Measurements from ENCODE around the gene ARSB. TPM values are rescaled to one million over a fixed set of nuclear protein-coding genes. Genes with fewer than 3 reads are reported as not detected.

The ARSB gene
- total and polyA plus RNA-seq, 9 of the 15 experiments (the other 6 are each of a cell fraction or from before 2014, with no cell fraction given), result 0.52 to 4.6 (median 2.4) TPM

DNA sequence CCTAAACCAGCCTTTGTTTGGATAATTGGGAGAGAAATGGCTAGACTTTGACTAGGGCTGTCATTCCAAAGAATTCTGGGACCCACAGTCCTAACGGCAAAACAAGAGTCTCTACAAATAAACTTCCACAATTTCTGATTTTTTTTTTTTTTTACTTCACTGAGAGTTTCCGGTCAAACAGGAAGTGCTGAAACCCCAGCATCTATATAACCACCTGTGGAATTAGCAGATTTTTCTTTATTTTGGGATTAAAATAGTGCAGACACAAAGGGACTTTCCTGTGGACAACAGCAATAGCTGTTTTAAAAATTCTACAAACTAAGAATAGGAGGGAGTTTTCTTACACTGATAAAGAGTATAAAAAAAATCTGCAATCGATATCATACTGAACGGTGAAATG lies 157.4 kb downstream of the ARSB start:
- Histone ChIP-seq H3K27ac (ENCODE audit: extremely low read depth, low read depth, low read length) (no peak overlapping the region), H3K4me2 (ENCODE audit: insufficient read depth, low read length) (no peak overlapping the region), H3K9ac (ENCODE audit: insufficient read depth in 1 of 2, low read depth in 2 of 2, low read length in 2 of 2) (no peak overlapping the region), H3K4me1 (replicated peaks in 1 of 2; ENCODE audit: control insufficient read depth in 2 of 2, insufficient read depth in 2 of 2, low read length in 2 of 2) (no peaks in the 10 kb centered on the region), H3K4me3 (no peak overlapping the region), H3K9me3 (replicated peaks; ENCODE audit: control insufficient read depth, insufficient read depth, low read depth, low read length) (no peaks in the 10 kb centered on the region), H3K79me2 (ENCODE audit: control insufficient read depth, insufficient read depth, low read length) (no peaks in the 10 kb centered on the region), H3K9me1 (ENCODE audit: control insufficient read depth, insufficient read depth, low read length) (no peaks in the 10 kb centered on the region), H3K27me3 (ENCODE audit: control insufficient read depth in 2 of 2, insufficient read depth in 2 of 2, low read length in 2 of 2) (peaks cover 0 to 4% of the 10 kb centered on the region in 2 experiments; a peak in 2 of 5 replicates), H4K20me1 (replicated peaks; ENCODE audit: control insufficient read depth, insufficient read depth, low read length) (no peaks in the 10 kb centered on the region), H3K36me3 (ENCODE audit: control insufficient read depth, insufficient read depth, low read length) (no peaks in the 10 kb centered on the region), H2AFZ (ENCODE audit: low read depth, low read length) (no peak overlapping the region)
- TF ChIP-seq SMC3 (conservative IDR thresholded peaks at IDR 0.05; ENCODE audit: insufficient read depth, low read depth, low read length) (no peak), KAT8 (IDR thresholded peaks at IDR 0.05; ENCODE audit: low read depth) (no peak), MBD2 (IDR thresholded peaks at IDR 0.05; ENCODE audit: borderline replicate concordance, low read depth) (no peak)
- no peak for ATAC-seq
- in situ Hi-C loops (cut with MboI) (no loop called here), intact Hi-C loops (cut with micrococcal nuclease) (no loop called here)
- no peak for DNase-seq (ENCODE audit: extremely low read depth in 1 of 4, low spot score in 3 of 4)
- ChIA-PET POLR2A (interaction anchor here (1.0 kb wide), 1 partner anchor 29 kb away, joined by 3 read pairs; no protein-coding TSS in a partner anchor), CTCF (ENCODE audit: low intra/inter-chr PET ratio) (no interaction called here)
- no TSS peak for BruUV-seq (replicated peaks)
- no peak for FAIRE-seq
- 14% methylated on average over 4 of the region's 4 CpGs for WGBS (ENCODE audit: insufficient coverage, low coverage, missing lambda C conversion rate)

DNA sequence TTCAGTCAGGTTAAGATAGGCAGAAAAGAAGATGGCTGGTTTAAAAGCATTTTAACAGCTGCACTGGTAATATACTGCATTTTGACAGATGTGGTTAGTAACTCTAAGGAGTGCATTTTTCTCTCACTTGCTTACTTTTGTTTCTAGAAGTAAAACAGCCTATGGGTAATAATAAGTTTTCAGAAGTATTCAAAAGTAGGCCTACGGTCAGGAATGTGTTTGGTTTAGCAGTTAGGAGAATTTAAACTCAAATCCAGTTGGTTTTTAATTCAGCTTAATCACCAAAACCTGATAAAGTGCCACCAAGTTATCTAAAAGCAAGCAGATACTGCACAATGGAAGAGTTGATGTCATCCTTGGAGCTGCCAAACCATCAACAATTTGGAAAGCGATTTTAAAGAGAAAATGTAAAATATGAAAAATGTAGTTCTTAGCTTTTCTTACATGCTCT lies 160.3 kb downstream of the ARSB start:
- in situ Hi-C loops (cut with MboI) (no loop called here), intact Hi-C loops (cut with micrococcal nuclease) (no loop called here)
- H4K20me1 ChIP-seq (replicated peaks; ENCODE audit: control insufficient read depth, insufficient read depth, low read length), result no peaks in the 10 kb centered on the region
- H3K4me3 ChIP-seq, result no peak overlapping the region
- 2% methylated on average over 2 of the region's 2 CpGs for WGBS (ENCODE audit: insufficient coverage, low coverage, missing lambda C conversion rate)
- no TSS peak for BruUV-seq (replicated peaks)
- no peak overlapping the region for H3K4me2 ChIP-seq (ENCODE audit: insufficient read depth, low read length)
- no peaks in the 10 kb centered on the region for H3K9me1 ChIP-seq (ENCODE audit: control insufficient read depth, insufficient read depth, low read length)
- ATAC-seq, result no peak
- no peaks in the 10 kb centered on the region for H3K4me1 ChIP-seq (replicated peaks in 1 of 2; ENCODE audit: control insufficient read depth in 2 of 2, insufficient read depth in 2 of 2, low read length in 2 of 2)
- CTCF ChIA-PET (ENCODE audit: low intra/inter-chr PET ratio), result no interaction called here
- no peak for TF ChIP-seq TRIM28 (IDR thresholded peaks at IDR 0.05)
- no peak for TF ChIP-seq ZNF347 (CRISPR knock-in tag; IDR thresholded peaks at IDR 0.05; ENCODE audit: low read depth)
- TF ChIP-seq, protein P1, sequence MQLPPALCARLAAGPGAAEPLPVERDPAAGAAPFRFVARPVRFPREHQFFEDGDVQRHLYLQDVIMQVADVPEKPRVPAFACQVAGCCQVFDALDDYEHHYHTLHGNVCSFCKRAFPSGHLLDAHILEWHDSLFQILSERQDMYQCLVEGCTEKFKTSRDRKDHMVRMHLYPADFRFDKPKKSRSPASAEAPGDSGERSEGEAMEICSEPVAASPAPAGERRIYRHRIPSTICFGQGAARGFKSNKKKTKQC (CRISPR knock-in tag; IDR thresholded peaks at IDR 0.05), result no peak
- peak; percentile 9 for TF ChIP-seq MEIS2 (IDR thresholded peaks at IDR 0.05; ENCODE audit: partially characterized antibody)
- H3K27me3 ChIP-seq (ENCODE audit: control insufficient read depth in 2 of 2, insufficient read depth in 2 of 2, low read length in 2 of 2), result no peaks in the 10 kb centered on the region
- no peaks in the 10 kb centered on the region for H3K36me3 ChIP-seq (ENCODE audit: control insufficient read depth, insufficient read depth, low read length)
- POLR2A ChIA-PET, result interaction anchor here (0.7 to 1.1 kb wide), 2 partner anchors 10 to 172 kb away, joined by 3 to 5 read pairs; no protein-coding TSS in a partner anchor
- no peak overlapping the region for H3K9ac ChIP-seq (ENCODE audit: insufficient read depth in 1 of 2, low read depth in 2 of 2, low read length in 2 of 2)
- H3K79me2 ChIP-seq (ENCODE audit: control insufficient read depth, insufficient read depth, low read length), result no peaks in the 10 kb centered on the region
- H3K9me3 ChIP-seq (replicated peaks; ENCODE audit: control insufficient read depth, insufficient read depth, low read depth, low read length), result no peaks in the 10 kb centered on the region
- no peak overlapping the region for H2AFZ ChIP-seq (ENCODE audit: low read depth, low read length)
- no peak overlapping the region for H3K27ac ChIP-seq (ENCODE audit: extremely low read depth, low read depth, low read length)
- DNase-seq (ENCODE audit: extremely low read depth in 1 of 4, low spot score in 3 of 4), result no peak
- FAIRE-seq, result no peak

All from K562 (cell line).